IMR-90 (cell line): Measurements from ENCODE around the gene LPAR1. TPM values are rescaled to one million over a fixed set of nuclear protein-coding genes. Genes with fewer than 3 reads are reported as not detected.
A peak's percentile ranks its signal among the peaks of the same experiment; 100 is the strongest.

Experiments
- ATAC-seq: fragments of 200-7000 bp; cut with Tn5 transposase; 2 replicates; pipeline ENCODE4 v1.9.1; 2020; ENCODE audit warnings: low read depth, mild to moderate bottlenecking, moderate library complexity
- BruUV-seq: library from RNA; stranded (reverse); fragments of 400-500 nt; replicated peaks from 2 replicates; lab custom pipeline; 2021; lab: Mats Ljungman, UMichigan
- CTCF ChIA-PET: fragments of 300-600 bp; formaldehyde crosslinking; extraction: SDS; loops from one replicate; lab custom pipeline; 2021; ENCODE audit warnings: antibody characterized with exemption; lab: Yijun Ruan, JAX
- POLR2A ChIA-PET: fragments of 300-600 bp; sonication (Branson Sonifier 250); formaldehyde crosslinking; loops from one replicate; lab custom pipeline; 2022; ENCODE audit warnings: antibody characterized with exemption; ENCODE audit not compliant: unreplicated experiment; lab: Charles Lee
- DNase-seq: peaks from one replicate; pipeline ENCODE4 v3.0.0; 2013
- H2AFZ ChIP-seq: replicated peaks from 2 replicates; pipeline ENCODE3; 2013; ENCODE audit warnings: low read length, mild to moderate bottlenecking; ENCODE audit not compliant: poor library complexity
- H2AK5ac ChIP-seq: 2 replicates; pipeline ENCODE4 v1.6.1; 2013; ENCODE audit warnings: low read depth, low read length, inconsistent platforms
- H2AK9ac ChIP-seq: replicated peaks from 2 replicates; pipeline ENCODE3; 2013; ENCODE audit warnings: mild to moderate bottlenecking, low read depth, low read length, moderate library complexity; ENCODE audit not compliant: poor library complexity
- H2BK120ac ChIP-seq: 2 replicates; pipeline ENCODE4 v1.6.1; 2013; ENCODE audit warnings: low read depth, low read length, inconsistent platforms
- H2BK15ac ChIP-seq: 3 replicates; pipeline ENCODE4 v1.6.1; 2013; ENCODE audit warnings: low read depth, low read length, inconsistent platforms
- H2BK20ac ChIP-seq: 2 replicates; pipeline ENCODE4 v1.6.1; 2013; ENCODE audit warnings: low read depth, mild to moderate bottlenecking, inconsistent platforms, low read length, moderate library complexity
- H2BK5ac ChIP-seq: 2 replicates; pipeline ENCODE4 v1.6.1; 2013; ENCODE audit warnings: mild to moderate bottlenecking, low read depth, low read length, inconsistent platforms; ENCODE audit not compliant: poor library complexity, severe bottlenecking
- H3K14ac ChIP-seq: replicated peaks from 2 replicates; pipeline ENCODE4 v1.6.1; 2013; ENCODE audit warnings: low read depth, low read length, inconsistent platforms
- H3K18ac ChIP-seq: 2 replicates; pipeline ENCODE4 v1.6.1; 2013; ENCODE audit warnings: low read depth, low read length, control low read depth
- H3K23ac ChIP-seq: 2 replicates; pipeline ENCODE4 v1.6.1; 2013; ENCODE audit warnings: low read depth, low read length, inconsistent platforms
- H3K27ac ChIP-seq: 2 replicates; pipeline ENCODE4 v1.5.1; 2013; ENCODE audit warnings: mild to moderate bottlenecking, control low read depth, low read length; ENCODE audit not compliant: insufficient read depth
- H3K27me3 ChIP-seq: 2 replicates; pipeline ENCODE4 v1.6.1; 2013; ENCODE audit warnings: low read length; ENCODE audit not compliant: control insufficient read depth, insufficient read depth
- H3K36me3 ChIP-seq: 2 replicates; pipeline ENCODE4 v1.6.1; 2013; ENCODE audit warnings: low read length, mixed read lengths; ENCODE audit not compliant: control insufficient read depth, insufficient read depth
- H3K4ac ChIP-seq: 2 replicates; pipeline ENCODE4 v1.6.1; 2013; ENCODE audit warnings: low read depth, low read length, inconsistent platforms
- H3K4me1 ChIP-seq: 2 replicates; pipeline ENCODE4 v1.6.1; 2013; ENCODE audit warnings: low read length, mixed read lengths; ENCODE audit not compliant: control insufficient read depth, insufficient read depth
- H3K4me2 ChIP-seq: 2 replicates; pipeline ENCODE4 v1.6.1; 2013; ENCODE audit warnings: low read depth, mild to moderate bottlenecking, control low read depth, low read length, moderate library complexity
- H3K4me3 ChIP-seq: 2 replicates; pipeline ENCODE4 v1.5.1; 2013; ENCODE audit warnings: low read depth, mild to moderate bottlenecking, control low read depth, low read length, moderate library complexity; ENCODE audit not compliant: insufficient read depth
- H3K56ac ChIP-seq: 2 replicates; pipeline ENCODE4 v1.6.1; 2013; ENCODE audit warnings: low read length, inconsistent platforms; ENCODE audit not compliant: insufficient read depth; ENCODE audit errors: extremely low read depth
- H3K79me1 ChIP-seq, 2 experiments: 2 replicates each; pipeline ENCODE4 v1.6.1; 2013; ENCODE audit warnings: low read length in 2 of 2, inconsistent platforms in 1 of 2, low read depth in 1 of 2
- H3K9ac ChIP-seq: 2 replicates; pipeline ENCODE4 v1.6.1; 2013; ENCODE audit warnings: low read depth, low read length, control low read depth
- H3K9me1 ChIP-seq: 2 replicates; pipeline ENCODE4 v1.6.1; 2013; ENCODE audit warnings: low read length, inconsistent platforms; ENCODE audit not compliant: insufficient read depth
- H3K9me3 ChIP-seq: 2 replicates; pipeline ENCODE4 v1.6.1; 2013; ENCODE audit warnings: low read length; ENCODE audit not compliant: control insufficient read depth, insufficient read depth
- H4K20me1 ChIP-seq: 2 replicates; pipeline ENCODE4 v1.6.1; 2013; ENCODE audit warnings: low read length, inconsistent platforms; ENCODE audit not compliant: insufficient read depth
- H4K5ac ChIP-seq: 2 replicates; pipeline ENCODE4 v1.6.1; 2013; ENCODE audit warnings: mild to moderate bottlenecking, low read depth, low read length, control low read depth
- H4K8ac ChIP-seq, 2 experiments: 2 replicates each; pipeline ENCODE4 v1.6.1; 2013; ENCODE audit warnings: low read depth in 2 of 2, low read length in 2 of 2, control low read depth in 1 of 2, inconsistent platforms in 1 of 2
- H4K91ac ChIP-seq: 2 replicates; pipeline ENCODE4 v1.6.1; 2013; ENCODE audit warnings: low read depth, low read length, inconsistent platforms; ENCODE audit not compliant: insufficient read depth
- CHD1 ChIP-seq: IDR thresholded peaks from 2 replicates; pipeline ENCODE4 v1.6.1; 2012; ENCODE audit warnings: low read depth, low read length, improper control_type of control experiment
- MAZ ChIP-seq: IDR thresholded peaks from 2 replicates; pipeline ENCODE4 v1.6.1; 2012; ENCODE audit warnings: low read depth, mild to moderate bottlenecking, low read length, improper control_type of control experiment, moderate library complexity, borderline replicate concordance
- NFE2L2 ChIP-seq: fragments of 150-350 bp; IDR thresholded peaks from 2 replicates; pipeline ENCODE4 v1.6.1; 2016; ENCODE audit warnings: low read depth, mild to moderate bottlenecking, low read length
- WGBS, 2 experiments: methylation state at CpG; one replicate each; pipeline versions ENCODE4 v1.1.5 to v1.1.7; 2013; ENCODE audit warnings: missing lambda C conversion rate in 2 of 2; ENCODE audit not compliant: insufficient read length in 1 of 2; ENCODE audit errors: extremely low coverage in 2 of 2; 5-methylcytosine and 5-hydroxymethylcytosine counted together
- dilution Hi-C: fragments of 300-500 bp; cut with HindIII; formaldehyde crosslinking; loops from one replicate; pipeline ENCODE4 v1.14.3; 2018; ENCODE audit warnings: low sequenced_read_pairs; ENCODE audit not compliant: unreplicated experiment
- in situ Hi-C: fragments of 300-500 bp; cut with MboI; formaldehyde crosslinking; loops from 3 replicates; pipeline ENCODE4 v1.14.3; 2019; ENCODE audit warnings: low sequenced_read_pairs, inconsistent platforms, mixed read lengths
- intact Hi-C: fragments of 100-400 bp; cut with micrococcal nuclease; formaldehyde crosslinking; loops from 2 replicates; pipeline ENCODE4 v1.10.0; 2022
- polyA plus RNA-seq, 3 experiments: library from polyadenylated mRNA; depleted of rRNA; stranded (reverse); fragments of >200 nt; gene quantifications; 2 replicates each; pipeline ENCODE4 v1.2.3, GENCODE V29; 2012; ENCODE audit warnings: low replicate concordance in 1 of 3
- total RNA-seq: library from RNA; depleted of rRNA; stranded (reverse); fragments of >200 nt; gene quantifications from 2 replicates; pipeline ENCODE4 v1.2.3, GENCODE V29; 2012

Gene LPAR1
- total and polyA plus RNA-seq, 2 of the 4 experiments (the other 2 are of a cell fraction), result 171 to 315 TPM

- in situ Hi-C loops (loop anchor here (25.0 kb wide), 1 partner anchor 864 kb away; no protein-coding TSS in a partner anchor), dilution Hi-C loops (no loop called here), intact Hi-C loops (no loop called here)
- H2BK20ac ChIP-seq, result 0 out of 2 replicates have a peak overlapping the region, but pooled peaks have one; percentile 31
- H4K5ac ChIP-seq, result no peak overlapping the region
- H3K4me1 ChIP-seq, result peaks cover 2% of the 10 kb centered on the region; the same call in 1 of the 2 replicates
- ATAC-seq (no peak), DNase-seq (no peak)
- H3K9ac ChIP-seq, result no peak overlapping the region
- no peak overlapping the region for H2BK5ac ChIP-seq
- no peak overlapping the region for H2AFZ ChIP-seq
- H2BK120ac ChIP-seq, result no peak overlapping the region
- no peaks in the 10 kb centered on the region for H3K36me3 ChIP-seq
- CTCF ChIA-PET, result no interaction called here
- no peak for TF ChIP-seq MAZ
- no peak for TF ChIP-seq NFE2L2
- TF ChIP-seq CHD1, result no peak
- H4K91ac ChIP-seq, result no peak overlapping the region
- H3K79me1 ChIP-seq, result no peaks in the 10 kb centered on the region
- H4K20me1 ChIP-seq, result no peaks in the 10 kb centered on the region
- peak overlapping the region; percentile 27; the same call in 1 of the 2 replicates for H3K14ac ChIP-seq
- no peak overlapping the region for H4K8ac ChIP-seq
- H3K4ac ChIP-seq, result 0 out of 2 replicates have a peak overlapping the region, but pooled peaks have one; percentile 2
- peak overlapping the region; percentile 60; the same call in 1 of the 2 replicates for H3K18ac ChIP-seq
- H3K27me3 ChIP-seq, result no peaks in the 10 kb centered on the region
- H3K56ac ChIP-seq, result no peak overlapping the region
- H3K9me3 ChIP-seq, result no peaks in the 10 kb centered on the region
- H2AK9ac ChIP-seq, result no peak overlapping the region
- POLR2A ChIA-PET, result no interaction called here
- no peak overlapping the region for H3K27ac ChIP-seq
- no peak overlapping the region for H3K23ac ChIP-seq
- H2AK5ac ChIP-seq, result no peak overlapping the region
- no CpG with 5 or more reads among the region's 3 CpGs for WGBS, 2 experiments
- no peaks in the 10 kb centered on the region for H3K9me1 ChIP-seq
- H3K4me2 ChIP-seq, result no peak overlapping the region
- H2BK15ac ChIP-seq, result no peak overlapping the region
- no peak overlapping the region for H3K4me3 ChIP-seq
- no TSS peak for BruUV-seq
Measured at GRCh38 chr9:111051400-111051799, 13.1 kb upstream of the LPAR1 start.
